Aorta (tissue), 5 donors: ENCODE measurements around the gene C1QTNF5. TPM values are rescaled to one million over a fixed set of nuclear protein-coding genes. Genes with fewer than 3 reads are reported as not detected.

Experiments used
- ATAC-seq: fragments of 200-7000 bp; cut with Tn5 transposase; one replicate; pipeline ENCODE4 v1.9.1; 2022; ENCODE audit warnings: moderate library complexity; ENCODE audit not compliant: low FRiP score
- DNase-seq, 2 donors: peaks; one replicate each; pipeline ENCODE4 v3.0.0-alpha.2; 2020
- H3K27ac ChIP-seq, 2 donors: one replicate each; pipeline ENCODE4 v1.5.1; 2013; ENCODE audit warnings: low read length in 2 of 2, mild to moderate bottlenecking in 2 of 2, moderate library complexity in 2 of 2, control low read depth in 1 of 2, inconsistent platforms in 1 of 2, low read depth in 1 of 2
- H3K27me3 ChIP-seq, 2 donors: one replicate each; pipeline ENCODE4 v1.6.1; 2013; ENCODE audit warnings: control low read depth in 1 of 2, low read length in 1 of 2, mild to moderate bottlenecking in 1 of 2, moderate library complexity in 1 of 2; ENCODE audit not compliant: insufficient read depth in 2 of 2, control insufficient read depth in 1 of 2
- H3K36me3 ChIP-seq, 2 donors: one replicate each; pipeline ENCODE4 v1.6.1; 2013; ENCODE audit warnings: control low read depth in 1 of 2, low read length in 1 of 2, mild to moderate bottlenecking in 1 of 2; ENCODE audit not compliant: insufficient read depth in 2 of 2, control insufficient read depth in 1 of 2
- H3K4me1 ChIP-seq, 2 donors: one replicate each; pipeline ENCODE4 v1.6.1; 2013; ENCODE audit warnings: low read length in 2 of 2, control low read depth in 1 of 2, mild to moderate bottlenecking in 1 of 2, moderate library complexity in 1 of 2; ENCODE audit not compliant: insufficient read depth in 2 of 2, control insufficient read depth in 1 of 2
- H3K4me3 ChIP-seq, 2 donors: one replicate each; pipeline ENCODE4 v1.5.1; 2013; ENCODE audit warnings: low read length in 2 of 2, control low read depth in 1 of 2, mild to moderate bottlenecking in 1 of 2
- H3K9me3 ChIP-seq: one replicate; pipeline ENCODE4 v1.6.1; 2013; ENCODE audit warnings: mild to moderate bottlenecking, low read length; ENCODE audit not compliant: control insufficient read depth
- WGBS, 2 donors: extraction: QIAGEN DNeasy Blood & Tissue Kit; methylation state at CpG; one replicate each; pipeline ENCODE4 v1.1.7; 2013; 5-methylcytosine and 5-hydroxymethylcytosine counted together
- intact Hi-C, 2 donors: fragments of 100-400 bp; cut with DNase I; formaldehyde crosslinking; loops; one replicate each; pipeline versions ENCODE4 v1.14.2 to v1.15.0; 2022
- polyA plus RNA-seq, 2 donors: library from polyadenylated mRNA; stranded (reverse); fragments of 200-250 nt; gene quantifications; one replicate each; pipeline ENCODE4 v1.2.3, GENCODE V29; 2013
- total RNA-seq, 2 donors: library from RNA; stranded (reverse); fragmentation: NEBNext Ultra II Directional; extraction: Animal tissue kit (Norgen Biotek cat#: 25700); gene quantifications; one replicate each; pipeline ENCODE4 v1.2.1, GENCODE V29; 2021
- donor health status: healthy with polysubstance abuse.
- donor health status: Bipolar disorder and iron deficiency.
- donor health status: DM: no; HTN: no; CAD: no.
- donor health status: DM: no; HTN: no; CAD: no.
- donor health status: DM: yes; HTN: yes; CAD: no.

Gene C1QTNF5
- total and polyA plus RNA-seq, 4 donors = 19.1 to 88.2 (median 32.4) TPM

DNA sequence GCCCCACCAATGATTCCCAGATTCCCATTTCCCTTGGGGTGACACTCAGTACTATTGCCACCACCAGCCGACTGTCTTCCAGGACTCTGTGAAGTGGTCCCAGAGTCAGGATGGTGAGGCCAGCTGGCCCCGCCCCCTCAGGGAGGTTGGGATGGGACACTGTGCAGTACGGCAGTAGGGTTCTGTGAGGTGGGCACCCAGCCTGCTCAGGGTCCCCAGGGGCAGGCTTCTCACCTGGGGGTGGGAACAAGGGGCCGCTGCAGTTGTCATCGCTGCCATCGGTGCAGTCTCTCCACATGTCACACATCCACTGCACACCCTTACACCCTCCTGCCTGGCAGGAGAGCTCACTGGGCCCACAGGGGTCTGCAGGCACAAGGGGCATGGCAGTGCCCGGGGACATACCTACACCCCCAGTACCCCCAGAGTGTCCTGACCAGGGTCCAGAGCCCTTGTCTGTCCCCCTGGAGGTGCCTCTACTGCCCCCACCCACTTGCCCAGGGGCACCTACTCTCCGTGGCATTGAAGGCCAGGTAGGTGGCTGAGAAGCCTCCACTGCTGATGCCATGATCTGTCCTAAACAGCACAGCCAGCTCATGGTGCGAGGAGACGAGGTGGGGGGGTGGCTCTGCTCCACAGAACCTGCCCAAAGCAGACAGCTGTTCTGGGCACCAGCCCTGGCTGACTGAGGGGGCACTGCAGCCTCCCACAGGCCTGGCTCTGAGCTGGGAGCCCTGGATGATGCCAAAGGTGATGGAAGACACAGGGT, 1.9 kb upstream of the C1QTNF5 start:
- H3K4me3 ChIP-seq = no peak overlapping the region
- peak in 1 of 2 donors; percentile 50 for DNase-seq
- no peaks in the 10 kb centered on the region for H3K4me1 ChIP-seq
- H3K27ac ChIP-seq = no peak overlapping the region
- H3K9me3 ChIP-seq = no peaks in the 10 kb centered on the region
- 85 to 90% methylated on average over 10 of the region's 10 CpGs for WGBS, 2 donors
- no peak for ATAC-seq
- H3K27me3 ChIP-seq = no peaks in the 10 kb centered on the region
- no peaks in the 10 kb centered on the region for H3K36me3 ChIP-seq
- intact Hi-C loops = no loop called here

DNA sequence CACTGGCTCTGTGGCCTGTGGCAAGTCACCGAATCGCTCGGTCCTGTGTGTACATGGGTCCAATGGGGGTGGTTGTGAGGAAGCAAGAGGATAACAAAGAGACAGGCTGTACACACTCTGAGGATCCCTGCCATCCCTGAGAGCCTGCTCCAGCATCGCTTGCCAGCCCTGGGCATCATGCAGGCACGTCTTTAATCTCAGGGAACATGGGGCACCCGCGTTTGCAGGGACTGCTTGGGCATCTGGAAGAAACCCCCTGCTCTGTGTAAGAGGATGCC, 1.3 kb upstream of the C1QTNF5 start:
- H3K27ac ChIP-seq = no peak overlapping the region
- intact Hi-C loops = no loop called here
- WGBS, 2 donors = 82 to 92% methylated on average over 7 of the region's 7 CpGs
- DNase-seq = peak in 1 of 2 donors; percentile 46
- H3K4me1 ChIP-seq = no peaks in the 10 kb centered on the region
- no peaks in the 10 kb centered on the region for H3K9me3 ChIP-seq
- no peak for ATAC-seq
- H3K36me3 ChIP-seq = no peaks in the 10 kb centered on the region
- H3K27me3 ChIP-seq = no peaks in the 10 kb centered on the region
- no peak overlapping the region for H3K4me3 ChIP-seq

DNA sequence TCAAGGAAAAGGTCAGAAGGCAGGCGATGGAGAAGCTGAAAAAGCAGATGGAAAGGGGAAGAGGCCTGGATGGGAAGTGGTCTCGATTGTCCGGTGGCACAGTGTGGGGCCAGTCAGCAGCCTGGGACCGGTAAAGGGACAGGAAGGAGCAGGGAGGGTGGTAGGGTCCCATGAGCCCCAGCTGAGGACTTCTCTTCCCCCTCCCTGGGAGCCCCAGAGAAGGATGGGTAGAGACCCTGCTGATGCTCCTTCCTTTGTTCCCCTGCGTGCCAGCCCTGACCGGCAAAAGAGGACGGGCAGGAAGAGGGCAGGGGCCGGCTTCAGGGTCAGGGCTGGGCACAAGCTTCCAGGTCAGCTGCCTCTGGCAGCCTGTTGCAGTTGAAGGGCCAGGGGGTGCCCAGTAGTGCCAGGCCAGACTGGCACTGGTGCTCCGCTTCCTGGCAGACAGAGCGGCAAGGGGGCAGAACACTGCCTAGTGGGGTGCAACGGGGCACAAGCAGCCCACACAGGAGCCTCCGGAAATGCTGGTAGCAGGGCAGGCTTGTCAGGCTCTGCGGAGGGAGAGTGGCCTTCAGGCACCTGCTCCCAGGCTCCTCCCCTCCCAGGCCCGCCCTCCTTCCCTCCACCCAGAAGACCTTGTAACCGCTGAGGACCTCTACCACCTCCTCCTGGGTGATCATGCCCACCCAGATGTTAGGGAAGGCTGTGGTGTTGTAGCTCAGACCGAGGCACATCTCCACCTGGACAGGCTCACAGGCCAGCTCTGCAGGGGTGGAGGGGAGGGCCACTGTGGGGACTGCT, 739 bp upstream of the C1QTNF5 start:
- no peaks in the 10 kb centered on the region for H3K27me3 ChIP-seq
- H3K9me3 ChIP-seq = no peaks in the 10 kb centered on the region
- 82 to 87% methylated on average over 16 of the region's 16 CpGs for WGBS, 2 donors
- no peak overlapping the region for H3K27ac ChIP-seq
- no peaks in the 10 kb centered on the region for H3K36me3 ChIP-seq
- intact Hi-C loops = no loop called here
- ATAC-seq (no peak), DNase-seq (peak in 1 of 2 donors; percentile 60)
- no peaks in the 10 kb centered on the region for H3K4me1 ChIP-seq
- no peak overlapping the region for H3K4me3 ChIP-seq

DNA sequence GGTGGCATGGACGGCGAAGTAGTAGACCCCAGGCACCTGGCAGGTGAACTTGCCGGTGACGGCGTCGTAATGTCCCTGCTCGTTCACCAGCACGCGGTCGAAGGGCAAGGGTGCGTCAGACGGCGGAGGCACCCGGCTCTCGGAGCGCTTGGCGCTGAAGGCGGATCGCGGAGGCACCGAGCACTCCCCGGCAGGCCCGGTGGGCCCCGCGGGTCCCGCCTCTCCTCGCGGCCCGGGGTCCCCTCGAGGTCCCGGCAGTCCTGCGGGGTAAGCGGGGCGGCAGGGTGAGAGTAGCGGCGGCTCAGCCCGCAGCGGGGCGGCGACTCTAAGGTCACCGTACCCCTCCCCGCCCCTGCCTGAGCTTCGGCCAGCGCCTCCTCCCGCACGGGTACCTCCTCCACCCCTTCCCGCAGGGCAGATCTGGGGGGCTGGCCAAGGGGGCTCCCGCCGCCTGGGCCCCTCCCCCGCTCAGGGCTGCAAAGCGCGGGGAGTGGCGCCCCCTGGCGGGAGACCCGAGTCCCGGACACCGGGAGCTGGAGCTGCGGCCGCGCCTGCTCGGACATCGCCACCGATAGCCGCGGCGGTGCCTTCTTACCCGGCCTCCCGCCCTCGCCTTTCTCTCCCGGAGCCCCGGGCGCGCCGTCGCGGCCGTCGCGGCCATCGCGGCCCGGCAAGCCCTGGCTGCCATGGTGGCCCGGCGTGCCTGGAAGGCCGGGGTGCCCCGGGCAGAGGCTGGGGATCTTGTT, 921 bp downstream of the C1QTNF5 start:
- WGBS, 2 donors = 1 to 2% methylated on average over 52 to 86 of the region's 86 CpGs
- Histone ChIP-seq H3K27me3 (no peaks in the 10 kb centered on the region), H3K36me3 (no peaks in the 10 kb centered on the region), H3K27ac (peak overlapping the region in 1 of 2 donors; percentile 43), H3K4me3 (peak overlapping the region; percentile 45 to 48), H3K9me3 (no peaks in the 10 kb centered on the region), H3K4me1 (no peaks in the 10 kb centered on the region)
- intact Hi-C loops = loop anchor here in 1 of 2 donors (10.0 kb wide), 1 partner anchor 195 kb away; the partner anchor contains the start of gene ABCG4
- peak; percentile 81 for ATAC-seq
- DNase-seq = peak; percentile 84 to 95

DNA sequence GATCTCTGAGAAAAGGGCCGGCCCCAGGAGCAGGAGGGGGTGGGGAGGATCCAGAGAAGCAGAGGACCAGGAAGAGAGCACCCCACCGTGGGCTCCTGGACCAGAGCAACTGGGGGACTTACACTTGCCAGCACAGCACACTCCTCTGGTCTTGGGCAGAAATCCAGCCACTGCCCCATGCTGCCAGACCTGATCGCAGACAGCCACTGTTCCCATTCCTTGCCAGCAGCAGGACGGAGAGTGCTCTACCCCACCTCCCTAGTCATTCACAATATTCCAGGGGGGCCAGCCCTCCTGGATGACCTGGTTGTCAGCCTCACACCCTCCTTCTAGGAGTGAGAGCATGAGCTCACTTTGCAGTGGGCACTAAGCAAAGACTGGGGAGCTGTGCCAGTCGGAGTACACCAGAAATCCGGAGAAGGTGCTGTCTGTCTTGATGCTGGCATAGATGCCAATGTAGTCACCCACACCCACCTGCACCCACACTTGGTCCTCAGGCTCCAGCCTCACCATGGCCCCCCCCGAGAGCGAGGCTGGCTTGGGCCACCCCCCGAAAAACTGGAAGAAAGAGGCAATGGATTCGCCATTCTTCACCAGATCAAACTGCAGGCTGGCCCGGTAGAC, 1.6 kb downstream of the C1QTNF5 start:
- H3K27ac ChIP-seq = no peak overlapping the region
- DNase-seq (peak in 1 of 2 donors; percentile 51), ATAC-seq (no peak)
- H3K4me3 ChIP-seq = no peak overlapping the region
- H3K27me3 ChIP-seq = no peaks in the 10 kb centered on the region
- H3K4me1 ChIP-seq = no peaks in the 10 kb centered on the region
- 16 to 20% methylated on average over 11 of the region's 11 CpGs for WGBS, 2 donors
- H3K9me3 ChIP-seq = no peaks in the 10 kb centered on the region
- intact Hi-C loops = loop anchor here in 1 of 2 donors (10.0 kb wide), 1 partner anchor 194 kb away; the partner anchor contains the start of gene ABCG4
- H3K36me3 ChIP-seq = no peaks in the 10 kb centered on the region

DNA sequence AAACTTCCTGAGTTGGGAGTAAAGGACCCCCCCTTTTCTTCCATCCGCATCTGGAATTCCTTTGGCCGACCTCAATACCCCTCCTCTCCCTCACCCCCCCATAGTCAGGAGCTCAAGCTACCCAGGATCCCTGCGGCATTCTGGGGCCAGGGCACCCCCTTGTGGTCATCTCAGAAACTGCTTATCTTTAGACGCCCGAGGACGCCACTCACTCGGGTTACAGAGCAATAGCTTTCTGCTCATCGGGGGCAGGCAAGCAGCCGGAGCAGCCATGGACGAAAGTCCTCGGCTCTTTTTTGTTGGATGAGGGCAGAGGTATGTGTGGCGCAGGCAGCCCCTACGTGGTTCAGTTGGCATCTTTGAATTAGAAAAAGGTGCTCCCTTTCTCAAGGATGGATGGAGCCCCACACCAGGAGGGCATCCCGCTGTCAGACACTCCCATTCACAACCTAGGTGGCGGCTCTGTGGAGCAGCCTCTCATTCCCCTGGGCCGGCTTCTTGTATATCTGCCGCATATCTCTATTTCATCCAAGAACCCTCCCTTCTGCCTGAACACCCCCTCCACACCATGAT, 2.3 kb downstream of the C1QTNF5 start:
- intact Hi-C loops = loop anchor here in 1 of 2 donors (10.0 kb wide), 1 partner anchor 194 kb away; the partner anchor contains the start of gene ABCG4
- no peaks in the 10 kb centered on the region for H3K27me3 ChIP-seq
- no peaks in the 10 kb centered on the region for H3K9me3 ChIP-seq
- no peaks in the 10 kb centered on the region for H3K36me3 ChIP-seq
- no peaks in the 10 kb centered on the region for H3K4me1 ChIP-seq
- peak; percentile 75 to 88 for DNase-seq
- H3K27ac ChIP-seq = no peak overlapping the region
- no peak overlapping the region for H3K4me3 ChIP-seq
- peak; percentile 53 for ATAC-seq
- 8 to 10% methylated on average over 17 of the region's 17 CpGs for WGBS, 2 donors

DNA sequence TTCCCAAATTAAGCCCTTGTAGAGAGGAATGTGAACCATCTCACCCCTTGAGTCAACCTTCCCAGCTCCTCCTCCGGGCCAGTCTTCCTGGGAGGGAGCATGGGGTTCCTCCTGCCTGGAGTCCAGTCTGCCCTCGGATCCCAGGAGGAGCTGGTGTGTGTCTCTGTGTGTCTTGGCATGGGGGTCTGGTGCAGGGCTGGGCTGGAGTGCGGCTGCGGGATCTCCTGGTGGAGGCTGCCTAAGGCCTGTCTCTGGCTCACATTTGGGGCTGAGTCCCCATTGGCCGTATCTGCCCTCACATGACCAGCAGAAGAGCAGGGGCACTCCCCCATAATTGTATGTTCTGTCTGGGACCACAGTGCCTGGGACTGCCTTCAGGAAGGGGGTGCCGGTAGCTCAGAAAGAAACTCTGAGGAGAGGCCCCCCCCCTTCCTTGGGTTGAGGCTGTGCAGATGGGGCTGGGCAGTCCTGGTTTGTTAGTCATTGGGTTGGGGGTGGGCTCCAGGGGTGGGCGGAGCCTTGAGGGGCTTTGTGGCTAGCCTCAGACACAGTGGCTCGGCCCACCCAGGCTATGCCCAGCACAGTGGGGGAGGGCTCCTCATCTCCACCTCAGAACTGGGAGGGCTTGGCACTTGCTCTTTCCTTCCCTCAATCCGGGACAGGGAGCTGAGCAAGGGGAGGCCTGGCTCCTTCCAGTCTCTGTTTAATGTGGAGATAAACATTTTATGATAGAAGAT, 2.9 kb downstream of the C1QTNF5 start:
- no peaks in the 10 kb centered on the region for H3K27me3 ChIP-seq
- peak; percentile 45 to 68 for DNase-seq
- H3K27ac ChIP-seq = peak overlapping the region in 1 of 2 donors; percentile 1
- intact Hi-C loops = loop anchor here in 1 of 2 donors (10.0 kb wide), 1 partner anchor 193 kb away; the partner anchor contains the start of gene ABCG4
- no peaks in the 10 kb centered on the region for H3K4me1 ChIP-seq
- no peak overlapping the region for H3K4me3 ChIP-seq
- ATAC-seq = no peak
- 14 to 18% methylated on average over 9 of the region's 9 CpGs for WGBS, 2 donors
- no peaks in the 10 kb centered on the region for H3K9me3 ChIP-seq
- no peaks in the 10 kb centered on the region for H3K36me3 ChIP-seq
